Adrenal gland (tissue), 12 donors: ENCODE data around the gene NCOA6. TPM values are rescaled to one million over a fixed set of nuclear protein-coding genes. Genes with fewer than 3 reads are reported as not detected.

Experiments used
- DNase-seq, 7 donors: peaks; one replicate each; pipeline ENCODE4 v3.0.0-alpha.2; 2019 to 2020
- H3K27ac ChIP-seq, 5 donors: fragments of 200-600 bp; sonication (generic) in 4 of 5; 1 replicate in 3 of 5; 2 replicates in 2 of 5; pipeline versions ENCODE4 v1.5.1 to v1.8.0; 2016 to 2020; ENCODE audit warnings: mild to moderate bottlenecking in 1 of 5
- H3K27me3 ChIP-seq: fragments of 200-600 bp; 2 replicates; pipeline ENCODE4 v1.8.0; 2021
- H3K36me3 ChIP-seq, 2 donors: fragments of 200-600 bp; replicated peaks in 1 of 2; 1 replicate in 1 of 2; 2 replicates in 1 of 2; pipeline versions ENCODE4 v1.5.1 to v1.8.0; 2018 to 2022
- H3K4me1 ChIP-seq, 2 donors: fragments of 200-600 bp; replicated peaks in 1 of 2; 1 replicate in 1 of 2; 2 replicates in 1 of 2; pipeline versions ENCODE4 v1.5.1 to v1.8.0; 2018 to 2021
- H3K4me3 ChIP-seq, 4 donors: fragments of 200-600 bp; sonication (generic) in 3 of 4; one replicate each; pipeline ENCODE4 v1.5.1; 2016 to 2018
- H3K9me3 ChIP-seq, 3 donors: fragments of 200-600 bp; sonication (generic) in 1 of 3; replicated peaks in 1 of 3; 1 replicate in 2 of 3; 2 replicates in 1 of 3; pipeline versions ENCODE4 v1.5.1 to v1.8.0; 2016 to 2021
- POLR2A ChIP-seq, 2 donors: fragments of 450-650 bp; IDR thresholded peaks; one replicate each; pipeline ENCODE4 v1.6.1; 2017; ENCODE audit warnings: antibody characterized with exemption in 2 of 2, mild to moderate bottlenecking in 2 of 2, moderate library complexity in 1 of 2
- WGBS, 4 donors: extraction: QIAGEN DNeasy Blood & Tissue Kit in 2 of 4; methylation state at CpG; one replicate each; pipeline versions ENCODE4 v1.1.5 to v1.1.7; 2013 to 2017; 5-methylcytosine and 5-hydroxymethylcytosine counted together
- intact Hi-C, 2 donors: fragments of 100-400 bp; cut with DNase I; formaldehyde crosslinking; loops; one replicate each; pipeline versions ENCODE4 v1.14.1 to v1.15.0; 2022 to 2023
- polyA plus RNA-seq, 3 donors: library from polyadenylated mRNA; stranded (reverse); fragments of 200-250 nt in 2 of 3; fragments of 350-450 nt in 1 of 3; fragmentation: Illumina TruSeq in 1 of 3; extraction: RNeasy Lipid Tissue Mini Kit (QIAGEN cat#74804) in 1 of 3; gene quantifications; one replicate each; pipeline ENCODE4 v1.2.3, GENCODE V29; 2013 to 2014
- total RNA-seq, 9 donors: library from RNA; depleted of rRNA in 4 of 9; stranded (reverse); fragments of >200 nt in 4 of 9; fragments of 120-200 nt in 1 of 9; fragmentation: NEBNext Ultra II Directional in 1 of 9; extraction: Animal tissue kit (Norgen Biotek cat#: 25700) in 1 of 9; gene quantifications; one replicate each; pipeline versions ENCODE4 v1.1.0 to v1.2.4, GENCODE V29; 2013 to 2023
- TF ChIP-seq, protein P1 (sequence below), 6 experiments: fragments of 450-650 bp in 4 of 6; fragments of 200-600 bp in 2 of 6; sonication (generic) in 1 of 6; IDR thresholded peaks; 1 replicate in 5 of 6; 2 replicates in 1 of 6; pipeline versions ENCODE4 v1.5.1 to v1.8.0; 2016 to 2021; ENCODE audit warnings: antibody characterized with exemption in 6 of 6, mild to moderate bottlenecking in 2 of 6, moderate library complexity in 1 of 6
- donor health status: healthy with polysubstance abuse.
- donor health status: Bipolar disorder and iron deficiency.
- donor health status: DM: yes; HTN: yes; CAD: no.
- donor health status: DM: no; HTN: no; CAD: no.
- donor health status: DM: no; HTN: no; CAD: no.
- donor health status: DM: yes; HTN: yes; CAD: no.

The NCOA6 gene
- total and polyA plus RNA-seq, 12 donors: 12.2 to 58.2 (median 21.7) TPM

DNA sequence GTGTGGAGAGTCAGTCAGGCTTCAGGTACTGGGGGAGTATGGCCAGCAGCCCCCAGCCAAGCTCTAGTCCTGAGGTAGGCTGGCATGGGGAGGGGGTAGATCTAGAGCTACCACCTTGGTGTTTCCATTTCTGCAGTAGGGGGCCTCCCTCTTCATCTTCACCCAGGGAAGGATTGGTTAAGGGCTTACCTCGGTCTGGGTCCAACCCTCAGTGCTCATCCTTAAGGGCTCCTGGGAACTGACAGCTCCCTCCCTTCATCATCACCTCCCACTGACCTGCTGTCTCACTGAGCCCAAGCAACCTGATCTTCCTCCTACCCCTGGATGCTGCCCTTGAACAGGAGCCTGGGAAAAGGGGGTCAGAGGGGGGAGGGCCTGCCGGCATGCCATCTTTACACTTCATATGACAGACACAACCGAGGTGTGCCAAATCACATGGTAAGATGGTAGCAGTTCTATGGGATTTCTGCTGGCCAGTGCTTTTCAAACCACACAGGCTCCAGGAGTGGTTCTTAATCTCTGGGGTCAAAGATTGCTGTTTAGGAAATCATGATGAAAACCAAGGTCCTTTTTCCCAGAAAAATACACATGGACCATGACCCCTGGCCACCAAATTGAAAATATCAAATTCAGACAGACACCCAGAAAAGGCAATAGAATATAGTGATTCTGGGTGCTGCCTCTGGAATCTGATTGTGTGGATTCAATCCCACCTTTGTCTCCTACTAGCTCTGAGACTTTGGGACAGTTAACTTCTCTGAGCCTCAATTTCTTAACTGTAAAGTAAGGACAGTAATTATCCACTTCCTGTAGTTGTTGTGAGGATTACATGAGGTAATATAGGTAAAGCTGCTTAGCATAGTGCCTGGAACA is 118.3 kb downstream of the NCOA6 start:
- Histone ChIP-seq H3K27me3 (no peaks in the 10 kb centered on the region), H3K27ac (peak overlapping the region in 2 of 5 donors; percentile 9 to 17), H3K4me1 (peaks cover 27 to 52% of the 10 kb centered on the region in 2 donors), H3K36me3 (no peaks in the 10 kb centered on the region), H3K4me3 (no peak overlapping the region), H3K9me3 (no peaks in the 10 kb centered on the region)
- WGBS, 4 donors: 38 to 58% (median 53%) methylated on average over 2 to 3 of the region's 3 CpGs
- no peak for DNase-seq
- intact Hi-C loops: loop anchor here (10.0 kb wide), 1 partner anchor 132 kb away; no protein-coding TSS in a partner anchor
- no peak for TF ChIP-seq POLR2A (IDR thresholded peaks at IDR 0.05)
- TF ChIP-seq, protein P1, sequence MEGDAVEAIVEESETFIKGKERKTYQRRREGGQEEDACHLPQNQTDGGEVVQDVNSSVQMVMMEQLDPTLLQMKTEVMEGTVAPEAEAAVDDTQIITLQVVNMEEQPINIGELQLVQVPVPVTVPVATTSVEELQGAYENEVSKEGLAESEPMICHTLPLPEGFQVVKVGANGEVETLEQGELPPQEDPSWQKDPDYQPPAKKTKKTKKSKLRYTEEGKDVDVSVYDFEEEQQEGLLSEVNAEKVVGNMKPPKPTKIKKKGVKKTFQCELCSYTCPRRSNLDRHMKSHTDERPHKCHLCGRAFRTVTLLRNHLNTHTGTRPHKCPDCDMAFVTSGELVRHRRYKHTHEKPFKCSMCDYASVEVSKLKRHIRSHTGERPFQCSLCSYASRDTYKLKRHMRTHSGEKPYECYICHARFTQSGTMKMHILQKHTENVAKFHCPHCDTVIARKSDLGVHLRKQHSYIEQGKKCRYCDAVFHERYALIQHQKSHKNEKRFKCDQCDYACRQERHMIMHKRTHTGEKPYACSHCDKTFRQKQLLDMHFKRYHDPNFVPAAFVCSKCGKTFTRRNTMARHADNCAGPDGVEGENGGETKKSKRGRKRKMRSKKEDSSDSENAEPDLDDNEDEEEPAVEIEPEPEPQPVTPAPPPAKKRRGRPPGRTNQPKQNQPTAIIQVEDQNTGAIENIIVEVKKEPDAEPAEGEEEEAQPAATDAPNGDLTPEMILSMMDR (IDR thresholded peaks at IDR 0.05): no peak

DNA sequence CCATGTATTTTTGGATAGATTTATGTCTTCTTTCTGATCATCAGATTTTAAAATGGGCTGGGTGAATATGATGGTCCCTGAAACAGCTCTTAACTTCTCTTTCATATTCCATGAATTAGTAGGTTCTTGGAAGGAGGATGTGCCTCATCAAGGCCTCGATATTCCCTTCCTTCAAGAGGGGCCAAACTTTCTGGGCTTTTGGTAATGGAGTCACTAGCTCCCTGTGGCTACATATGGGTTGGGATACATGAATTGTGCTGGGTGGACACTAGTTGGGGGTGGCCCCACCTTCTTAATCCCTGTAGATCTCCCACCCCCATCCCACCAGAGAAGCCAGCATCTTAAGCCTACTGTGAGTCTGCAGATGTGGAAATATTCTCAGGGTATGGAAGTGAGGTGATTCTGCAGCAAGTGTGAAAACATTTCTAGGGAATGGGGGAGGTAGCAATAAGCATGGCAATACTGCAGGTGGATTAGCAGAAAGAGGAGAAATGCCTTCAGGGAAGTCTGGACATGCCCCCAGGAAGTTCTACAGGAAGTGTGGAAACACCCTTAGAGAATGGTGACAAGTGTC is 119.1 kb downstream of the NCOA6 start:
- Histone ChIP-seq H3K4me1 (peaks cover 27 to 50% of the 10 kb centered on the region in 2 donors), H3K27me3 (no peaks in the 10 kb centered on the region), H3K4me3 (no peak overlapping the region), H3K27ac (peak overlapping the region in 2 of 5 donors; percentile 100), H3K9me3 (no peaks in the 10 kb centered on the region), H3K36me3 (no peaks in the 10 kb centered on the region)
- WGBS, 4 donors: 95 to 100% (median 97%) methylated on average over 1 of the region's 1 CpG
- intact Hi-C loops: loop anchor here (10.0 kb wide), 1 partner anchor 132 kb away; no protein-coding TSS in a partner anchor
- DNase-seq: no peak
- TF ChIP-seq, protein P1 (IDR thresholded peaks at IDR 0.05): no peak
- TF ChIP-seq POLR2A (IDR thresholded peaks at IDR 0.05): no peak

DNA sequence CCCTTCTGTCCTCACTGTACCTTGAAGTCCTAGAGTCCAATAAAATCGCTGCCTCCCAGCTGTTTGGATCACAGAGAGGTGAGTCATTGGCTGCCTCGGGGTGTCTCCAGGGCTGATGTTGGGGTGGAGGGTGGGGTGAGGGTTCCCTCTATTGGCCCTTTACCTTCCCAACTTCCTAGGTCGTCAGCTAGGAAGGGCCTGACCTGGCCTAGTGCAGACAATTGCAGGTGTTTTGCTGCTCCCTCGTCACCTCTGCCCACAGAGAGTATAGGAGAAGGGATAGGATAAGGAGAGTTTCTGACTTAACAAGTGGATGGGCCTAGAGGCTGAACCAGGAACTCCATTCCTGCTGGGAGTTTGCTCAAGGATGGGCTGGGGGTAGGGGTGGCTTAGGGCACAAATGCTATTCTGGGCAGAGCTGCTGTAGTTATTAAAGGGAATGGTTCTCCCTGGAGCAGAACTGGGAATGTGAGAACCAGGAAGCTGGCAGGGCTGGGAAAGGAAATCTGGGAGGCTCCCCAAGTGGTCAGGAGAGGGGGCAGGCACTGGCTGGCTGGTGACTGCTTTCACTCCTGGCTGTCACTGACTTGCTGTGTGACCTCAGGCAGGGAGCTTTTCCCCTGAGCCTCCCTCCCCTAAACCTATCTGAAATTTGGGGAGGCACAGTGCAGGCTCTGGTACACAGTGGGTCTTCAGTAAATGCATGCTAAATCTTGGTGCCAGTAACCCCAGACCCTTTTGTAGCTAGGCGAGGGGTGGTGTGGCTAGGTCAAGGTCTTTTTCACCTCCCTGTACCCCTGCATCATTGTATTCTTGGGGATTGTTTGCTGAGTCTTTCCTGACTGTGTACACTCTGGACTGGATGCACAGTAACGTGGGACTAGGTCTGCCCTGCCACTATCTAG is 119.8 kb downstream of the NCOA6 start:
- peak in 1 of 2 donors; percentile 11 for TF ChIP-seq POLR2A (IDR thresholded peaks at IDR 0.05)
- TF ChIP-seq, protein P1 (IDR thresholded peaks at IDR 0.05): peak in 5 of 6 experiments; percentile 13 to 58 (median 29)
- H3K36me3 ChIP-seq: no peaks in the 10 kb centered on the region
- peak overlapping the region in 1 of 4 donors; percentile 92 for H3K4me3 ChIP-seq
- no peaks in the 10 kb centered on the region for H3K9me3 ChIP-seq
- intact Hi-C loops: loop anchor here (10.0 kb wide), 1 partner anchor 131 kb away; no protein-coding TSS in a partner anchor
- H3K27ac ChIP-seq: peak overlapping the region; percentile 98 to 100 (median 100)
- peak; percentile 50 to 82 (median 62) for DNase-seq
- WGBS, 4 donors: 31 to 49% (median 40%) methylated on average over 4 to 6 of the region's 6 CpGs
- peaks cover 27 to 42% of the 10 kb centered on the region in 2 donors for H3K4me1 ChIP-seq
- H3K27me3 ChIP-seq: no peaks in the 10 kb centered on the region
